Measurements from ENCODE around the gene WDPCP. TPM values are rescaled to one million over a fixed set of nuclear protein-coding genes. Genes with fewer than 3 reads are reported as not detected.

WDPCP gene
- total and polyA plus RNA-seq, 2 of the 8 experiments (the other 6 are each of a cell fraction or from before 2014, with no cell fraction given) = 9.3 to 25.8 TPM

GRCh38 chr2:63425079-63425416 lies 163.2 kb downstream of the WDPCP start (continued):
- TF ChIP-seq CBX8 (IDR thresholded peaks at IDR 0.05; ENCODE audit: borderline replicate concordance, low read depth, low read length) (no peak), CTCF (IDR thresholded peaks at IDR 0.05; ENCODE audit: control extremely low read depth in 1 of 3, insufficient read depth in 1 of 3, low read depth in 1 of 3, low read length in 3 of 3) (no peak), RNF2 (IDR thresholded peaks at IDR 0.05; ENCODE audit: borderline replicate concordance, low read depth, low read length, missing control alignments, poor library complexity, severe bottlenecking) (no peak), POLR2AphosphoS5 (IDR thresholded peaks at IDR 0.05; ENCODE audit: low read depth, low read length) (no peak), BRCA1 (IDR thresholded peaks at IDR 0.05; ENCODE audit: low read depth, low read length) (no peak), CHD1 (IDR thresholded peaks at IDR 0.05; ENCODE audit: low read depth, low read length) (no peak), RAD21 (IDR thresholded peaks at IDR 0.05 in 1 of 2, conservative IDR thresholded peaks at IDR 0.05 in 1 of 2; ENCODE audit: low read depth in 2 of 2, low read length in 2 of 2) (no peak)
